Epithelial cell of proximal tubule (primary cell): ENCODE measurements around the gene MIX23. TPM values are rescaled to one million over a fixed set of nuclear protein-coding genes. Genes with fewer than 3 reads are reported as not detected.

Source experiments
- DNase-seq: peaks from one replicate; pipeline ENCODE4 v3.0.0-alpha.2; 2011; ENCODE audit warnings: low read depth
- H3K4me3 ChIP-seq: 2 replicates; pipeline ENCODE4 v1.5.1; 2011; ENCODE audit warnings: low read depth, mild to moderate bottlenecking, low read length
- CTCF ChIP-seq: conservative IDR thresholded peaks from 2 replicates; pipeline ENCODE4 v1.5.1; 2012; ENCODE audit warnings: low read depth, mild to moderate bottlenecking, low read length
- total RNA-seq: library from RNA; depleted of rRNA; stranded (reverse); fragments of >200 nt; gene quantifications from 2 replicates; pipeline ENCODE4 v1.2.3, GENCODE V29; 2015

The MIX23 gene
- total RNA-seq, 1 donor from 2014 or later = 43.2 TPM

- no peak for DNase-seq
- no peak overlapping the region for H3K4me3 ChIP-seq
- no peak for TF ChIP-seq CTCF
These were observed 50.5 kb downstream of the MIX23 start for GRCh38 chr3:122332551-122332950.

DNA sequence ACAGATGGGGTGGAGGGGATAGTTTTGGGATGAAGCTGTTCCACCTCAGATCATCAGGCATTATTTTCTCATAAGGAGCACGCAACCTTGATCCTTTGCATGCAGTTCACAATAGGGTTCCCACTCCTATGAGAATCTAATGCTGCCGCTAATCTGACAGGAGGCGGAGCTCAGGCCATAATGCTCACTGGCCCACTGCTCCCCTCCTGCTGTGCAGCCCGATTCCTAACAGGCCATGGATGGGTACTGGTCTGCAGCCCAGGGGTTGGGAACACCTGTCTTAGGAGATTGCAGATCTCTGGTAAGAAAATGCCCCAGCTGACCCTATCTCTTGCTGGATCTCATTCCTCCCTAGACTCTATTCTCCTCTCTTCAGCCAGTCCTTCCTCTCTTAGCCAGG lies 51.1 kb downstream of the MIX23 start:
- DNase-seq = no peak
- TF ChIP-seq CTCF = no peak
- H3K4me3 ChIP-seq = no peak overlapping the region

GRCh38 chr3:122325769-122326168 lies 57.3 kb downstream of the MIX23 start:
- DNase-seq = no peak
- no peak overlapping the region for H3K4me3 ChIP-seq
- no peak for TF ChIP-seq CTCF

GRCh38 chr3:122324871-122325323 lies 58.1 kb downstream of the MIX23 start, which contains the start of gene CSTA:
Gene CSTA, plus strand, starts transcription at chr3:122325248. Its CDS starts 45 bp downstream, at chr3:122325293.
- no peak for TF ChIP-seq CTCF
- no peak within 1 kb of the TSS for H3K4me3 ChIP-seq
- no peak for DNase-seq

- no peak for TF ChIP-seq CTCF
- no peak for DNase-seq
- H3K4me3 ChIP-seq = no peak overlapping the region
These were observed 60.6 kb downstream of the MIX23 start for GRCh38 chr3:122322095-122323075.

- H3K4me3 ChIP-seq = no peak overlapping the region
- DNase-seq = no peak
- TF ChIP-seq CTCF = no peak
These were observed 64.4 kb downstream of the MIX23 start for GRCh38 chr3:122318620-122319019.

DNA sequence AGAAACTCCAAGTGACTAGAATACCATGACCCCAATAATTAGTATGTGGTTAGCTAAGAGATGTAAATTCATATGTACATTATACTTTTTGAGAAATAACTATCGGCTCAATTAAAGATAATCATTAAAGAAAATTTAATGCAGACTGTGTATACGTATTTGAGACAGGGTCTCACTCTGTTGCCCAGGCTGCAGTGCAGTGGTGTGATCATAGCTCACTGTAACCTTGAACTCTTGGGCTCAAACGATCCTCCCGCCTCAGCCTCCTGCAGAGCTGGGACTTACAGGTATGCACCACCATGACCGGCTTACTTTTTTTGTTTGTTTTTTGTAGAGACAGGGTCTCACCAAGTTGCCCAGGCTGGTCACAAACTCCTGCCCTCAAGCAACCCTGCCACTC lies 66.7 kb downstream of the MIX23 start:
- no peak for TF ChIP-seq CTCF
- H3K4me3 ChIP-seq = no peak overlapping the region
- DNase-seq = no peak
